ENCODE data around the gene CCDC85A. TPM values are rescaled to one million over a fixed set of nuclear protein-coding genes. Genes with fewer than 3 reads are reported as not detected.

Gene CCDC85A
- total and polyA plus RNA-seq, 11 donors, result 1.6 to 14.2 (median 4.0) TPM

- Histone ChIP-seq H3K9me3 (peaks cover 0 to 34% (median 3%) of the 10 kb centered on the region in 12 donors), H3K27me3 (no peaks in the 10 kb centered on the region), H3K27ac (no peak overlapping the region), H3K4me1 (no peaks in the 10 kb centered on the region), H3K36me3 (no peaks in the 10 kb centered on the region), H3K4me3 (no peak overlapping the region)
- ATAC-seq (no peak), DNase-seq (no peak)
- intact Hi-C loops (cut with DNase I), result no loop called here
- 93 to 95% (median 94%) methylated on average over 5 of the region's 5 CpGs for WGBS, 4 donors
- TF ChIP-seq POLR2A (IDR thresholded peaks at IDR 0.05), result no peak
- TF ChIP-seq, protein P1, sequence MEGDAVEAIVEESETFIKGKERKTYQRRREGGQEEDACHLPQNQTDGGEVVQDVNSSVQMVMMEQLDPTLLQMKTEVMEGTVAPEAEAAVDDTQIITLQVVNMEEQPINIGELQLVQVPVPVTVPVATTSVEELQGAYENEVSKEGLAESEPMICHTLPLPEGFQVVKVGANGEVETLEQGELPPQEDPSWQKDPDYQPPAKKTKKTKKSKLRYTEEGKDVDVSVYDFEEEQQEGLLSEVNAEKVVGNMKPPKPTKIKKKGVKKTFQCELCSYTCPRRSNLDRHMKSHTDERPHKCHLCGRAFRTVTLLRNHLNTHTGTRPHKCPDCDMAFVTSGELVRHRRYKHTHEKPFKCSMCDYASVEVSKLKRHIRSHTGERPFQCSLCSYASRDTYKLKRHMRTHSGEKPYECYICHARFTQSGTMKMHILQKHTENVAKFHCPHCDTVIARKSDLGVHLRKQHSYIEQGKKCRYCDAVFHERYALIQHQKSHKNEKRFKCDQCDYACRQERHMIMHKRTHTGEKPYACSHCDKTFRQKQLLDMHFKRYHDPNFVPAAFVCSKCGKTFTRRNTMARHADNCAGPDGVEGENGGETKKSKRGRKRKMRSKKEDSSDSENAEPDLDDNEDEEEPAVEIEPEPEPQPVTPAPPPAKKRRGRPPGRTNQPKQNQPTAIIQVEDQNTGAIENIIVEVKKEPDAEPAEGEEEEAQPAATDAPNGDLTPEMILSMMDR (IDR thresholded peaks at IDR 0.05), result no peak
These were observed 56.4 kb downstream of the CCDC85A start for GRCh38 chr2:56240210-56240609.

DNA sequence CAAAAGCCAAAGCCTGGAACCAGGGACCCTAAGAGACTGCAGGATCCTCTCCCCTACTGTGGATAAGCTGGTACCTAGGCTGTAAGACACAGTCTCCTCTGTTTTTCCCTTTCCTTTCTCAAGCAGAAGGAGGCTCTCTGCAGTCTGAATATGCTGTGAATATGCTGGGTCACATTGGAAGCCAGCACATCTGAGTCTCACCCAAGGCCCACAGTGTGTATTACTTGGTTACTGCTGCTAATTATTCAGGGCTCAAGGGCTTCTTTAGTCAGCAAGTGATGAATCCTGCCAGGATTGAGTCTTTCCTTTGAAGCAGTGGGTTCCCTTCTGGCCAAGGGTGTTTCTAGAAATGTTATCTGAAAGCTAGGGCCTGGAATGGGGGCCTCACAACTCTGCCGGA, 60.7 kb downstream of the CCDC85A start:
- no peak for ATAC-seq
- peaks cover 0 to 17% (median 7%) of the 10 kb centered on the region in 12 donors for H3K4me1 ChIP-seq
- H3K27ac ChIP-seq, result no peak overlapping the region
- DNase-seq, result no peak
- H3K36me3 ChIP-seq, result no peaks in the 10 kb centered on the region
- H3K4me3 ChIP-seq, result no peak overlapping the region
- intact Hi-C loops (cut with DNase I), result no loop called here
- H3K27me3 ChIP-seq, result no peaks in the 10 kb centered on the region
- TF ChIP-seq, protein P1 (IDR thresholded peaks at IDR 0.05), result no peak
- TF ChIP-seq POLR2A (IDR thresholded peaks at IDR 0.05), result no peak
- 0 to 85% (median 72%) methylated on average over 1 of the region's 1 CpG for WGBS, 4 donors
- H3K9me3 ChIP-seq, result peaks cover 0 to 34% (median 3%) of the 10 kb centered on the region in 12 donors

DNA sequence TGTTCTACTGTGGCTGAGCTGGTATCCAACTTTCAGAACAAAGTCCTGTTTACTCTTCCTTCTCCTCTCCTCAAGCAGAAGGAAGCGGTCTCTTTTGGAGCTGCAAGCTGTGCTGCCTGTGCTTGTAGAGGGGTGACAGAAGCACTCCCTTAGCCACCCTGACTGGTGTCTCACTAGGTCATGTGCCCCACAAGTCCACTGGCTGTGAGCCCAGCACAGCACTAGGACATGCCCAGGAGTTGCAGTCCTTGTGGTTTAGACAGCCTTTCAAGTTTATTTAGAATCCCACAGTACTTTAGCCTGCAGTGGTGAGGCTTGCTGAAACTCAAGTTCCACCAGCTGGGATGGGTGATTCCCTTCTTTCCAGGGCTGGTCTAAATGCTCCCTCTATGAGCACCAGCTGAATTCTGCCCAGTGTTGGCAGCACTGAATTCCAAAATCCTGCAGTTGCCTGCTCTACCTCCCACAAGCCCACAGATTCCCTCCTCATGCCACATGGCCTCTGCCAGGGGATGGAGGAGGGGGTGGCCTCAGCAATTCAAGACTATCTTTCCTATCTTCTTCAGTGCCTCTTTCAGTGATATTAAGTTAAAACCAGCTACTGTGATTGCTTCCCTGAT, 61.2 kb downstream of the CCDC85A start:
- TF ChIP-seq, protein P1 (IDR thresholded peaks at IDR 0.05), result no peak
- no peak for TF ChIP-seq POLR2A (IDR thresholded peaks at IDR 0.05)
- WGBS, 4 donors, result 97 to 100% (median 100%) methylated on average over 1 of the region's 1 CpG
- peaks cover 0 to 22% (median 11%) of the 10 kb centered on the region in 12 donors for H3K4me1 ChIP-seq
- DNase-seq (no peak), ATAC-seq (no peak)
- H3K27ac ChIP-seq, result no peak overlapping the region
- H3K4me3 ChIP-seq, result no peak overlapping the region
- H3K36me3 ChIP-seq, result no peaks in the 10 kb centered on the region
- intact Hi-C loops (cut with DNase I), result no loop called here
- H3K27me3 ChIP-seq, result no peaks in the 10 kb centered on the region
- peaks cover 0 to 33% (median 3%) of the 10 kb centered on the region in 12 donors for H3K9me3 ChIP-seq

- Histone ChIP-seq H3K36me3 (no peaks in the 10 kb centered on the region), H3K27me3 (no peaks in the 10 kb centered on the region), H3K27ac (peak overlapping the region in 3 of 12 donors; percentile 17 to 29 (median 22)), H3K4me1 (peaks cover 0 to 36% (median 15%) of the 10 kb centered on the region in 12 donors), H3K4me3 (no peak overlapping the region), H3K9me3 (no peaks in the 10 kb centered on the region)
- TF ChIP-seq, protein P1 (IDR thresholded peaks at IDR 0.05), result no peak
- TF ChIP-seq POLR2A (IDR thresholded peaks at IDR 0.05), result no peak
- 51 to 61% (median 56%) methylated on average over 5 of the region's 5 CpGs for WGBS, 4 donors
- DNase-seq, result no peak
- intact Hi-C loops (cut with DNase I), result no loop called here
- peak; percentile 15 to 79 (median 49) for ATAC-seq
These were observed 65.4 kb downstream of the CCDC85A start for GRCh38 chr2:56248965-56249742.
